OCI-LY7 (cell line): ENCODE results near the gene CCL21.

Source experiments
- EZH2phosphoT487 ChIP-seq: fragments of 200-600 bp; sonication (generic); IDR thresholded peaks from 2 replicates; pipeline ENCODE4 v1.6.1; 2018; ENCODE audit warnings: low read depth, borderline replicate concordance, mild to moderate bottlenecking, mixed run types, antibody characterized with exemption, low read length, moderate library complexity, mixed read lengths
- TF ChIP-seq, protein P1 (sequence below): fragments of 200-600 bp; sonication (generic); conservative IDR thresholded peaks from 2 replicates; pipeline ENCODE4 v1.5.1; 2014; ENCODE audit warnings: mild to moderate bottlenecking, antibody characterized with exemption, low read length, moderate library complexity, mixed read lengths

DNA sequence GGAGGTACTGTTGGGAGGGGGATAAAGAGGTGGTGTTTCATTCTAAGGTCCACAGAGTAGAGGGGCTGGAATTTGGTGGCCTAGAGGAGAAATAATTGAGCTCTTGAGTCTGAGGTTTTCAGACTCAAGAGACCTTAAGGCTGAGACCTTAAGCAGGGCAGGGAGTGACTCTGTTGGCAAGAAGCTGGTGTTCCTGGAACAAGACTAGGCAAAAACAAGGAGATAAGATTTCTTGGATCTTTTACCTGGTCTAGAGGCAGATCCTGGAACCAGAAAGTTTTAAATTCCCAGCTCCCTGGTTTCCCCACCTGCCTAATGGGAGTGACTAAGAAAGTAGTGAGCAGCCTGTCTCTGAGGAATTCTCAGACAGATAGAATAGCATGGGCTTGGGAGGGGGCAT lies 4.1 kb upstream of the CCL21 start:
- TF ChIP-seq, protein P1, sequence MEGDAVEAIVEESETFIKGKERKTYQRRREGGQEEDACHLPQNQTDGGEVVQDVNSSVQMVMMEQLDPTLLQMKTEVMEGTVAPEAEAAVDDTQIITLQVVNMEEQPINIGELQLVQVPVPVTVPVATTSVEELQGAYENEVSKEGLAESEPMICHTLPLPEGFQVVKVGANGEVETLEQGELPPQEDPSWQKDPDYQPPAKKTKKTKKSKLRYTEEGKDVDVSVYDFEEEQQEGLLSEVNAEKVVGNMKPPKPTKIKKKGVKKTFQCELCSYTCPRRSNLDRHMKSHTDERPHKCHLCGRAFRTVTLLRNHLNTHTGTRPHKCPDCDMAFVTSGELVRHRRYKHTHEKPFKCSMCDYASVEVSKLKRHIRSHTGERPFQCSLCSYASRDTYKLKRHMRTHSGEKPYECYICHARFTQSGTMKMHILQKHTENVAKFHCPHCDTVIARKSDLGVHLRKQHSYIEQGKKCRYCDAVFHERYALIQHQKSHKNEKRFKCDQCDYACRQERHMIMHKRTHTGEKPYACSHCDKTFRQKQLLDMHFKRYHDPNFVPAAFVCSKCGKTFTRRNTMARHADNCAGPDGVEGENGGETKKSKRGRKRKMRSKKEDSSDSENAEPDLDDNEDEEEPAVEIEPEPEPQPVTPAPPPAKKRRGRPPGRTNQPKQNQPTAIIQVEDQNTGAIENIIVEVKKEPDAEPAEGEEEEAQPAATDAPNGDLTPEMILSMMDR = no peak
- TF ChIP-seq EZH2phosphoT487 = no peak
